HUES64 (cell line): ENCODE results near the gene SELENOM.

ENCODE experiments used
- H3K27ac ChIP-seq: 2 replicates; pipeline ENCODE4 v1.7.0; 2013; ENCODE audit warnings: low read depth, low read length, inconsistent platforms
- H3K27me3 ChIP-seq: 2 replicates; pipeline ENCODE4 v1.6.1; 2013; ENCODE audit warnings: mild to moderate bottlenecking, low read length; ENCODE audit not compliant: insufficient read depth
- H3K36me3 ChIP-seq: 2 replicates; pipeline ENCODE4 v1.6.1; 2013; ENCODE audit warnings: mild to moderate bottlenecking, low read length; ENCODE audit not compliant: insufficient read depth
- H3K4me1 ChIP-seq: 2 replicates; pipeline ENCODE4 v1.6.1; 2013; ENCODE audit warnings: mild to moderate bottlenecking, low read length, moderate library complexity; ENCODE audit not compliant: insufficient read depth
- H3K4me3 ChIP-seq: 2 replicates; pipeline ENCODE4 v1.5.1; 2013; ENCODE audit warnings: mild to moderate bottlenecking, low read length, moderate library complexity
- H3K9ac ChIP-seq: 2 replicates; pipeline ENCODE4 v1.6.1; 2013; ENCODE audit warnings: mild to moderate bottlenecking, low read depth, low read length
- H3K9me3 ChIP-seq: 2 replicates; pipeline ENCODE4 v1.6.1; 2013; ENCODE audit warnings: low read depth, low read length; ENCODE audit not compliant: insufficient read depth
- WGBS: fragments of 150-250, 120-280 bp; methylation state at CpG from one replicate; pipeline ENCODE4 v1.1.7; 2013; ENCODE audit warnings: missing lambda C conversion rate; 5-methylcytosine and 5-hydroxymethylcytosine counted together

The SELENOM gene

DNA sequence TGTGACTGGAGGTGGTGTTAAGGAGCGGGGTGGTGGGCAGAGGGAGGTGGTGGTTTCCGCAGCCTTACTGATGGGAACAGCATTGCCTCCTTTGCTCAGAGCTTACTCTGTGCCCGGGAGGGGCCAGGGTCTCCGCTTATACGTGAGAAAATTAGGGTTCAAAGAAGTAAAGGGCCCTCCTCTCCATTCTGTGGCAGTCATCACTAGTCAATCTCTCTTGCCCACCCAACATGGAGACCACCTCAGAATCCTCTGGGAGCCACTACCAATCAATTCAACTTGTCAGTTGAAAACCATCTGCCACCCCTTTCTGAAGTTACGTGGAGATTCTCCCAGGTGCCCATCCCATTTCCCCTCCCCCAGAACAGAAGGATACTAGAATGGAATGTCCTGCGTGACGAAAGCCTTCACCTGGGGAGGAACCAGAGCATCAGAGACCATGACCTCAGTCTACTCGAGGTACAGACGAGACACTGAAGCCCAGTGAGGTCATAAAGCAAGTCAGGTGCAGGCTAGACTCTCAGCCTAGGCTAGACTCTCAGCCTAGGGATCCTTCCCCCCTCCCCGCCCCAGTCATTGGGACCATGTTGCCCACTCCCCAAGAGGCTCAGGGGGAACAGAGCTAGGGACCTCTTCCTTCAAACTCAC is 2.0 kb downstream of the SELENOM start:
- no peak overlapping the region for H3K9ac ChIP-seq
- H3K9me3 ChIP-seq, result no peaks in the 10 kb centered on the region
- H3K4me3 ChIP-seq, result peak overlapping the region; percentile 26; the same call in 1 of the 2 replicates
- peaks cover 23% of the 10 kb centered on the region for H3K27me3 ChIP-seq
- H3K27ac ChIP-seq, result no peak overlapping the region
- H3K4me1 ChIP-seq, result peaks cover 3% of the 10 kb centered on the region; the same call in 1 of the 2 replicates
- WGBS, result 70% methylated on average over 11 of the region's 11 CpGs
- no peaks in the 10 kb centered on the region for H3K36me3 ChIP-seq

DNA sequence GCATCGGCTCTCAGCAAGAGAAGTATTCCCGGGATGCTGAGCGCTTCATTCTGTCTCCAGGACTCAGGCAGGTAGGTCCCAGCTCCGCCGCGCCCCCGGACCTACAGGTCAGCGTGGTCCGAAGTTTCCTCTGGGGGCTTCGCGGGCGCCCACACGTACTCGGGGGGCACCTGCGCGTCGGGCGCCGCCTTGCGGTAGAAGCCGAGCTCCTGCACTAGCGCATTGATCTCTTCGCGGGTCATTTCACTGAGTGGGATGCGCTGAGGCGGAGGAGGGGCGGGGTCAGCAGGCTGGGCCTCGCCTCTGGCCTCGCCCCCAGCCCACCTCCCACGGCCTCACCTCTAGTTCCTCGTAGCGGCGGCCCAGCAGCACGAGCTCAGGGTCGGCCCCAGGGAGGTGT is 2.5 kb downstream of the SELENOM start:
- H3K4me1 ChIP-seq, result peaks cover 3% of the 10 kb centered on the region; the same call in 1 of the 2 replicates
- H3K9me3 ChIP-seq, result no peaks in the 10 kb centered on the region
- H3K4me3 ChIP-seq, result peak overlapping the region; percentile 26; the same call in 1 of the 2 replicates
- H3K36me3 ChIP-seq, result no peaks in the 10 kb centered on the region
- H3K27me3 ChIP-seq, result peaks cover 23% of the 10 kb centered on the region
- H3K27ac ChIP-seq, result no peak overlapping the region
- 14% methylated on average over 35 of the region's 35 CpGs for WGBS
- H3K9ac ChIP-seq, result no peak overlapping the region

DNA sequence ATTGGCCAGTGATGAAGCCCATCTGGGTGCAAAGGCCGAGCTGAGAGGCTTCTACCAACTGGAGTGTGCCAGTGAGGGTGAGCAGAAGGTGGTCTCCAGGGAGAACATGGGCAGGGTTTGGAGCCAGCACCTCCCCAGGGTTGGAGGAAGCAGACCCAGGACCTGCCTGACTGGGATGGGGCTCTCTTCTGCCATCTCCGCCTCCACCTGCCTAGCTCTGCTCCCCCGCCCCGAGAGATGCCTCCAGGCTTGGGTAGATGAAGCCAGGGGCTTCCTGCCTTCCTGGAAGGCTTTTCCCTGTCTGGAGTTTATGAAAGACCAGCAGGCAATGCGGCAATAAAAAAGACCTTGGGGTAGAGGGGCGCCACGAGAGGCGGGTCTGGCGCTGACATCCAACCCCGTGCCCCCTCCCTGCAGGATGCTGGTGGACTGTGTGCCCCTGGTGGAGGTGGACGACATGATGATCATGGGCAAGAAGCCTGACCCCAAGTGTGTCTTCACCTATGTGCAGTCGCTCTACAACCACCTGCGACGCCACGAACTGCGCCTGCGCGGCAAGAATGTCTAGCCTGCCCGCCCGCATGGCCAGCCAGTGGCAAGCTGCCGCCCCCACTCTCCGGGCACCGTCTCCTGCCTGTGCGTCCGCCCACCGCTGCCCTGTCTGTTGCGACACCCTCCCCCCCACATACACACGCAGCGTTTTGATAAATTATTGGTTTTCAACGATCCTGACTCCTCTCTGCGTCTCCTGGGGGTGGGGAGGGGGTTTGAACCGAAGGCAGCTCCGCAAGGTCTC is 3.3 kb downstream of the SELENOM start:
- no peaks in the 10 kb centered on the region for H3K36me3 ChIP-seq
- H3K4me1 ChIP-seq, result peaks cover 3% of the 10 kb centered on the region; the same call in 1 of the 2 replicates
- H3K9me3 ChIP-seq, result no peaks in the 10 kb centered on the region
- no peak overlapping the region for H3K9ac ChIP-seq
- H3K27ac ChIP-seq, result no peak overlapping the region
- H3K27me3 ChIP-seq, result peaks cover 23% of the 10 kb centered on the region
- whole genome bisulfite sequencing, result 88% methylated on average over 33 of the region's 33 CpGs
- no peak overlapping the region for H3K4me3 ChIP-seq

DNA sequence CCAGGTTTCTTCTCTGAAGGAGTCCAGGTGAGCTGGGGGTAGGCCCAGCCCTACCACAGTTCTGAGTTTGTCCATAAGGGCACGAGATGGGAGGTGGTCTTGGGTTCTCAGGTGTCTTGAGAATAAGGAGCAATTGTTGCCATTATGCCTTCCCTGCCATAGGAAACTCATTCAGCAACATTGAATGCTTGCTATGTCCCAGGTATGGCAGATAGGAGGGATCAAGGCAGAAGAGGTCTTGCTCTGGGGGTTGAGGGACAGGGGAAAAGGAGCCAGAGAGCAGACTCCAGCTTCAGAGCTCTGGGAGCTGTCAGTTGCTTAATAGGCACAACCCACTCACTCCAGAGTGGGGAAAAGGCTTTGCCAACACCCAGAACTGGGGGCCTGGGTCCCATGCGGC is 4.3 kb downstream of the SELENOM start:
- Histone ChIP-seq H3K4me3 (no peak overlapping the region), H3K27me3 (peaks cover 23% of the 10 kb centered on the region), H3K9ac (no peak overlapping the region), H3K4me1 (peaks cover 3% of the 10 kb centered on the region; the same call in 1 of the 2 replicates), H3K27ac (no peak overlapping the region), H3K9me3 (no peaks in the 10 kb centered on the region), H3K36me3 (no peaks in the 10 kb centered on the region)
- 84% methylated on average over 2 of the region's 2 CpGs for WGBS

DNA sequence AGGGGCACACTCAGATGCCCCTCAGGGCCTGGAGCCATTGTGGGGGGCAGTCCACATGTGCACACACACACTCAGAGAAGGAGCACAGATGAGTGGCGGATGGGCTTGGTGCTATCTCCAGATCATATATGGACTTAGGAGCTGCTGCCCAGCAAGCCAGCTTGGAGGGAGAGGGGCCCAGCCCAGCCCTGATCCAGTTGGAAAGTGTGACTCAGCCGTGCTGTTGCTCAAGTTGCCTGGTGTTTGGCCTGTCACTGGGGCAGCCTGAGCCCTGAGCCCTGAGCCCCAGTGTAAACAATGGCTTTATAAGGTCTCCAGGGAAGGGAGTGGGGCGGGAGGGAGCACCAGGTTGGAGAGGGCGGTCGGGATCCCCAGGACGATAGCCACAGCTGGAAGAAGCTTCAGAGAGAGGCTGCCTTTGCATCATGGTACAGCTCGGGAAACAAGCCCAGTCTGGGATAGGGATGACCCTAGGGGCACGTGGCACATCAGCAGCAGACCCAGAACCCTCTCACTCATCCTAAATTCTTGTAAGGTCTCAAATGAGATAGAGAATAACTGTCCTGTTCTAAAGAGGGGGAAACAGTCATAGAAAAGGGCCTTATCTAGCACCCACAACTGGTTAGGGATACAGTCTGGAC is 4.8 kb downstream of the SELENOM start:
- Histone ChIP-seq H3K36me3 (no peaks in the 10 kb centered on the region), H3K27me3 (peaks cover 23% of the 10 kb centered on the region), H3K9me3 (no peaks in the 10 kb centered on the region), H3K27ac (no peak overlapping the region), H3K4me1 (peaks cover 3% of the 10 kb centered on the region; the same call in 1 of the 2 replicates), H3K9ac (no peak overlapping the region), H3K4me3 (no peak overlapping the region)
- WGBS, result 81% methylated on average over 8 of the region's 8 CpGs

DNA sequence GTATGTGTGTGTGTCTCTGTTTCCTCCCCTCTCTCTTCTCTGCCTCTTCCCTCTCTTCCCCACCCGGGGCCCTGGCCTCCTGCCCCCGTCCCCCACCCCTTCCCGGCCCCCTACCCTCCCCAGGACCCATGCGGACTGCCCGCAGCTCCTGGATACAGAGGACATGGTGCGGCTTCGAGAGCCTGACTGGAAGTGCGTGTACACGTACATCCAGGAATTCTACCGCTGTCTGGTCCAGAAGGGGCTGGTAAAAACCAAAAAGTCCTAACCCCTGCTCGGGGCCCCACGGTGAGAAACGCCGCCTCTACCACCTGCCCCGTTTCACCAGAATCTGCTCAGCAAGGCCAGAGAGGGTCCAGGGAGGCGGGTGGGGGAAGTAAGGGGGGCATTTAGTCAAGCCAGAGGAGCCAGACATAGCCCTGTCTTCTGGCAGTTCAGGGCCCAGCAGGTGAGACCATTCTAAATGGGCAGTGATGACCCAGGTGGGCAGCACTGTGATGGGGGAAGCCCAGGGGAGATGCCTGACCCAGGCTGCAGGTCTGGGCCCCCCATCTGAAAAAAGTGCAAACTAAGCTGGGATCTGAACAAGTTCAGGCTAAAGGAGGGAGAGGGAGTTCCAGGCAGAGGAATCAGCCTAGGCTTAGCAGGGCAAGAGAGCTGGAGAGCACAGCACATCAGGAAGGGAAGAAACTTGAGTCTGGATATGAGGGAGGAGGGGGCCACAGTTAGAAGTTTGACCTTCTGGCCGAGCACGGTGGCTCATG is 6.4 kb downstream of the SELENOM start:
- peaks cover 10% of the 10 kb centered on the region for H3K27me3 ChIP-seq
- no peaks in the 10 kb centered on the region for H3K9me3 ChIP-seq
- H3K9ac ChIP-seq, result no peak overlapping the region
- peaks cover 3% of the 10 kb centered on the region; the same call in 1 of the 2 replicates for H3K4me1 ChIP-seq
- no peak overlapping the region for H3K27ac ChIP-seq
- WGBS, result 95% methylated on average over 16 of the region's 18 CpGs
- no peaks in the 10 kb centered on the region for H3K36me3 ChIP-seq
- H3K4me3 ChIP-seq, result no peak overlapping the region

DNA sequence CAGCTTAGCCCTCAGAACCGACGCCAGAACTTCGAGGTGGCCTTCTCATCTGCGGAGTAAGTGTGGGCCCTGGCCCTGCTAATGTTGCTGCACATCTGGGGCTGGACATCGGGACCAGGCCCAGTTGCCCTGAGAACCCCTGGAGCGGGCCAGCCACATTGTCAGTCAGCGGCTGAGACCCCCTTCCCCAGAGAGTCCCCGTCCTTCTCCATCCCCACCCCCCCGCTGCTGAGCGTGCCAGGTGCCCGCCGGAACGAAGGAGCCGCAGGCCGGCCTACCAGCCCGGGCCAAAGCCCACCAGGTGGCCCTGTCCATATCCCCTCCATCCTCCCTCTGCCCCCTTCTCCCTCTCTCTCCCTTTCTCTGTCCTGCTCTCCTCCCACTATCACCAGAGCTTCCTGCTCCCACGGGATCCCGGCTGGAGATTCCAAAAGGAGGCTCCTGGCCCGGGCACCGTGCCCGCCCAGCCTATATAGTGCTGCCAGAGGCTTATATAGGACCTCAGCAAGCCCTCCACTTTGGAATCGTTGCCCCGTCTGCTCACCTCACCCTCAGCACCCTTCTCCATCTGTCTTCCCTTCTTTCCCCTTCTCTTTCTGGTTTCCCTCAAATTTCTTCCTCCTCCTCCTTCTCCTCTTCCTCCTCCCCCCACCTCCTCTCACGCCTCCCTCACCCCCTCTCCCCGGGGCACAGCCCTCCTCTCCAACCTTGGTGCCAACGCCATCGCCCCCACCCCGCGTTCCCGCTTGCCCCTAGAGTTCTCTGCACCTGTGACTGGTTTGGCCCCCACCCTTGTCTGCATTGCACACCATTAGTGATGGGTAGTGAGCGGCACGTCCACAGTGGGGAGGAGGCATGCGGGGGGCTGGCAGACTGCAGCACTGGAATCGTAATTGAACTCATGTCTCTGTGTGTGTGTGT is 7.3 kb downstream of the SELENOM start:
- no peak overlapping the region for H3K27ac ChIP-seq

DNA sequence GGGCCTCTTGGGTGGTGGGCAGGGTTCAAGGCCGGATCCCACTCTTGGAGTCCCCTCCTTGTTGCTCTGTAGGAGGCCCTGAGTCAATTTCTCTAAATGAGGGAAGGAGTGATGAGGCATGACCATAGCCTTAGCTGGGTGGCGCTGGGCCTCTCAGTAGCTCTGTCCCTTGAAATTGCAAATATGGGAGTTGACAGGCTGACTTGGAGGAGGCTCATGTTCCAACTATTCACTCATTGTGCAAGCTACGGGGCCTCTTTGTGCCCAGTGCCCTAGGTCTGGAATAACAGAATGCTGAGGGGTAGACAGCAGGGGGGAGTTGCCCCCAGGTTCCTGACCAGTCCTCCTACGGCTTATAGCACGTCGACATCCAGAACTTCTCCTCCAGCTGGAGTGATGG is 8.0 kb downstream of the SELENOM start:
- Histone ChIP-seq H3K36me3 (no peaks in the 10 kb centered on the region), H3K9ac (no peak overlapping the region), H3K9me3 (no peaks in the 10 kb centered on the region), H3K27me3 (no peaks in the 10 kb centered on the region), H3K4me3 (no peak overlapping the region), H3K4me1 (no peaks in the 10 kb centered on the region), H3K27ac (no peak overlapping the region)
- 98% methylated on average over 6 of the region's 6 CpGs for WGBS

More for the DNA sequence above, 7.3 kb downstream of the SELENOM start:
- H3K4me3 ChIP-seq, result no peak overlapping the region
- H3K4me1 ChIP-seq, result peaks cover under 1% of the 10 kb centered on the region; the same call in 1 of the 2 replicates
- H3K9ac ChIP-seq, result no peak overlapping the region
- H3K36me3 ChIP-seq, result no peaks in the 10 kb centered on the region
- WGBS, result 94% methylated on average over 33 of the region's 34 CpGs
- H3K9me3 ChIP-seq, result no peaks in the 10 kb centered on the region
- H3K27me3 ChIP-seq, result peaks cover 1% of the 10 kb centered on the region

DNA sequence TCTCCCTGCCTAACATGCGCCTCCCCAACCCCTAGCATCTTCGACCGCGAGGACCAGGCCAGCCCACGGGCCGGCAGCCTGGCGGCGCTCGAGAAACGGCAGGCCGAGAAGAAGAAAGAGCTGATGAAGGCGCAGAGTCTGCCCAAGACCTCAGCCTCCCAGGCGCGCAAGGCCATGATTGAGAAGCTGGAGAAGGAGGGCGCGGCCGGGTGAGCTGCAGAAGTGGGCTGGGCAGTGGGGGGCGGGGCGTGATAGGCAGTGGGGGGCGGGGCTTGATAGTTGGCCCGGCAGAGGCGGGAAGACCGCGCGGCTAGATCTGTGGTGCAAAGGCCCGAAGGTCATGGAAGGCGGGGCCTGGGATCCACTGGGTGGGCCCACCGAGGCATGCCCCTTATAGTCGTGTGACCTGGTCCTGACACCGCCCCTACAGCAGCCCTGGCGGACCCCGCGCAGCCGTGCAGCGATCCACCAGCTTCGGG is 8.7 kb downstream of the SELENOM start:
- no peaks in the 10 kb centered on the region; the same call in 1 of the 2 replicates for H3K36me3 ChIP-seq
- H3K9ac ChIP-seq, result no peak overlapping the region
- 66% methylated on average over 36 of the region's 36 CpGs for WGBS
- H3K4me3 ChIP-seq, result peak overlapping the region; percentile 19; the same call in 1 of the 2 replicates
- no peaks in the 10 kb centered on the region for H3K4me1 ChIP-seq
- no peak overlapping the region for H3K27ac ChIP-seq
- no peaks in the 10 kb centered on the region for H3K27me3 ChIP-seq
- H3K9me3 ChIP-seq, result no peaks in the 10 kb centered on the region
